GM21381 (cell line): ENCODE results near the gene CABP5.
"Not testable (repeated sequence)": the region's sequence is repeated elsewhere in the genome, so short reads cannot be mapped to it uniquely, and the experiment has no call there.

Experiments used
- ATAC-seq: cut with Tn5 transposase; IDR thresholded peaks from one replicate; pipeline ENCODE4 v1.9.1; 2021; ENCODE audit warnings: mild to moderate bottlenecking, moderate library complexity; ENCODE audit not compliant: unreplicated experiment

CABP5 gene

DNA sequence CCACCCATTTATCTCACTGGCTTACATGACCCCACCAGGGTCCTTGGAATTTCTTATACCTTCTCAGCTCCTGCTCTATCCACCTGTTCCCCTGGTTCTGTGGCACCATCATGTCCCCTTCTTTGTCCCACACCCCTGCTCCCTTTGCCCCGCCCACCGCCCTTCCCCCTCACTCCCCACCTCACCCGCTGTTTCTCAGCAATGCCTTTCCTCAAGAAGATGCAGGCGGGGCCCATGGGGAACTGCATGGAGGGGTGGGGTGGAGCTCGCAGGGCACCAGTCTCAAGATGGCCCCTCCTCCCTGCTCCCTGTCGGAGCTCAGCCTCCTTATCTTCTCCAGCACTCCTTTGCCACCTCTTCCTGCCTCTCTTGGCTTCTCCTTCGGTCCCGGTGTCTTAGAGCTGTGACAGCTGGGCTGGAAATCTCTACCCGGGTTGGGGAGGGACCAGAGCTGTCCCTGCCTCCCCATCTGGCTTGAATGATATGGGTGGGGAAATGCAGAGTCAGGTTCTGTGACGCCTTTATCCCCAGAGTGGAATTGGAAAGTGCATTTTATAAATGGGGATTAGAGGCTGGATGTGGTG is at the start of gene CABP5:
Gene CABP5 (minus strand): TSS at position 405 of the 584 bp plus-strand sequence. CDS start 157 bp downstream, at position 248.
- ATAC-seq = no peak

DNA sequence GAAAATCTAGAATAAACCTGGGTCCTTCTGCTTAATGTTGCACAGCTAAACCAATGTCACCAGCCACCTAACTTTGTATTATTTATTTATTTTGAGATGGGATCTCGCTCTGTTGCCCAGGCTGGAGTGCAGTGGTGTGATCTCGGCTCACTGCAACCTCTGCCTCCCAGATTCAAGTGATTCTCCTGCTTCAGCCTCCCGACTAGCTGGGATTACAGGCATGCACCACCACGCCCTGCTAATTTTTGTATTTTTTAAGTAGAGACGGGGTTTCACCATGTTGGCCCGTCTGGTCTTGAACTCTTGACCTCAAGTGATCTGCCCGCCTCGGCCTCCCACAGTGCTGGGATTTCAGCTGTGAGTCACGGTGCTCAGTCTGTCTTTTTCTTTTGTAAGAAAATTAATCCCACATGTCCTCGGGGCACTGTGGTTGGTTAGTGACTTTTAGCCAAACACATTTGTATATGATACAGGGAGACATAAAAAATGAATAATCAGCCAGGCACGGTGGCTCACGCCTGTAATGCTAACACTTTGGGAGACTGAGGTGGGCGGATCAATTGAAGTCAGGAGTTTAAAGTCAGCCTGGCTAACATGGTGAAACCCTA is 47.3 kb upstream of the CABP5 start:
- not testable (repeated sequence) for ATAC-seq

DNA sequence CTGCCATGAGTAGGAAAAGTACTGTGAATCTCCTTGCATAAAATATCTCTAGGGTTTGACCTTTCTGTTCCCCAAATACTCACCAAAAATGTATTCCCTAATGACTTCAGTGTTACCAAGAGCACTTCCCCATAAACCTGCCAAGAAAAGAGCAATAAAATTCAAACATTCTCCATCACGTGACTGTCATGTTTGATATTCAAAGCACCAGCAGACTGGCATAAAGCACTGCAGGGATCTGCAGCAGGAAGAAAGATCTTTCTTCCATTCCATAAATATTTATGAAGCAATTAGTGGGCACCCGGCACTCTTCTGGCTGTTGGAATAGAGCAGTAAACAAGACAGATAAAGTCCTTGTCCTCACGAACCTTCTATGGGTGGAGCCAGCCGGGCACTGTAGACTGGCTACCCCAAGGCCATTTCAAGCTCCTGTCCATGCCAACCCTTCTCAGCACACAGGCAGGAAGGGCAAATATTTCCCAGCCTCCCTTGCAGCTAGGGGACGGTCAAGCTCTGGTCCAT is 46.5 kb upstream of the CABP5 start:
- ATAC-seq = no peak

DNA sequence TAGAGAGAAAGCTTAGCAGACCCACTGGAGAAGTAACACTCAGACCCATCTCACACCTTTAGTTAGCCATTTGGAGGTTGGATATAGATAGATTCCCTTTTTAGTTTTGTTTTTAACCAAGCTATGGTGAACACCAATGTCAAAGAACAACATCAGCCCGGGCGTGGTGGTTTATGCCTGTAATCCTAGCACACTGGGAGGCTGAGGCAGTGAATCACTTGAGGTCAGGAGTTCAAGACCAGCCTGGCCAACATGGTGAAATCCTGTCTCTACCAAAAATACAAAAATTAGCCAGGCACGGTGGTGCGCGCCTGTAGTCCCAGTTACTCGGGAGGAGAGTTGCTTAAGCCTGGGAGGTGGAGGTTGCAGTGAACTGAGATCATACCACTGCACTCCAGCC is 45.1 kb upstream of the CABP5 start:
- ATAC-seq = not testable (repeated sequence)

DNA sequence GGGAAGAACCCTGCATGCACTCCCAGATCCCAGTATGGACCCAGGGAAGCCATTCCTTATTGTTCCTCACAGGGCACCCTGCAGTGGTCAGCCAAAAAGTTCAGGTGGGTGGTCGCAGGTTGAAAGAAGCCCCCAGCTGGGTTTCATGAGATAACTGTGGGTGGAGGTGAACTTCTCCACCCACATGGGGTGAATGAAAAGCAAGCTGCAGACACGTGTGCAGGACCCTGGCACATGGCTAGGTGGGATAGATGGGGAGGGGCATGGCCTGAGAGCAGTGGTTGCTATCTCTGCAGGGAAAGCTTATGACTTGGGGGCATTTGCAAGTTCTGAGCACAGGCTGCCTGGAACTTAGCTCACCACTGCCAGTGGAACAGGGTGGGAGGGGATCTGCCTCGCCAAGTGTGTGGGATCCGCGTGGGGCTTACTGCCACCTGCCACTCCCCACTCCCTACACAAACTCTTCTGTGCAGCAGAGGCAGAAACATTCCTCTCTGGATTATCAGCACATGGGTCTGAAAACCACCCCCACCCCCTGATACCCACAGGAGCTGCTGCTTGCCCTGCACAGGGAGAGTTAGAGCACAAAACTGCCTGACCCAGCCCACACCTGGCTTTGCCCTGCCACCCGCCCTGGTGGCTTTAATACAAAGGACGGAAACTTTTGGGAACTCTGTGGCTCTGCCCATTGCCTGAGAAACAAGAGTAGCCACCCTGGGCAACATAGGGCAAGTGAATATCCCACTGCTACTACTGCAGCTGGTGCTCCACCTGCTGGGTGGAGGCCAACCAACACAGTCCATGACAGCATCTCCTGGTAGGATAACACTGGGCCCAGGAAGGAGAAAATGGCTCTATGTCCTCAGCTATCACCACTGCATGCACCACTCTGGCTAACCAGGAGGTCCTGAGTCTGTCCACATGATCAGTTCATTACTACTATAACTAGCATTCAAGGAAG is 42.3 kb upstream of the CABP5 start:
- no peak for ATAC-seq

DNA sequence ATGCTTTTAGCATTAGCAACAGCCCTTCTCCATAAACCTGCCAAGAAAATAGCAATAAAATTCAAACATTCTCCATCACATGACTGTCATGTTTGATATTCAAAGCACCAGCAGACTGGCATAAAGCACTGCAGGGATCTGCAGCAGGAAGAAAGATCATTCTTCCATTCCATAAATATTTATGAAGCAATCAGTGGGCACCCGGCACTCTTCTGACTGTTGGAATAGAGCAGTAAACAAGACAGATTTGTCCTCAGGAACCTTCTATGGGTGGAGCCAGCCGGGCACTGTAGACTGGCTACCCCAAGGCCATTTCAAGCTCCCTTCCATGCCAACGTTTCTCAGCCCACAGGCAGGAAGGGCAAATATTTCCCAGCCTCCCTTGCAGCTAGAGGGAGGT is 41.2 kb upstream of the CABP5 start:
- ATAC-seq = no peak

DNA sequence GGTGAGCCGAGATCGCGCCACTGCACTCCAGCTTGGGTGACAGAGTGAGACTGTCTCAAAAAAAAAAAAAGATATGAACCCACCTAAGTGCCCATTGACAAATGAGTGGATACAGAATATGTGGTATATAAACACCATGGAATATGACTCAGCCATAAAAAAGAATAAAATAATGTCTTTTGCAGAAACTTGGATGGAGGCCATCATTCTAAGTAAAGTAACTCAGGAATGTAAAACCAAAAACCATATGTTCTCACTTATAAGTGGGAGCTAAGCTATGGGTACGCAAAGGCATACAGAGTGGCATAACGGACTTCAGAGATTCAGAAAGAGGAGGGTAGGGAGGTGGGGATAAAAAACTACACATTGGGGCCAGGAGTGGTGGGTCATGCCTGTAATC is 37.2 kb upstream of the CABP5 start:
- no peak for ATAC-seq

DNA sequence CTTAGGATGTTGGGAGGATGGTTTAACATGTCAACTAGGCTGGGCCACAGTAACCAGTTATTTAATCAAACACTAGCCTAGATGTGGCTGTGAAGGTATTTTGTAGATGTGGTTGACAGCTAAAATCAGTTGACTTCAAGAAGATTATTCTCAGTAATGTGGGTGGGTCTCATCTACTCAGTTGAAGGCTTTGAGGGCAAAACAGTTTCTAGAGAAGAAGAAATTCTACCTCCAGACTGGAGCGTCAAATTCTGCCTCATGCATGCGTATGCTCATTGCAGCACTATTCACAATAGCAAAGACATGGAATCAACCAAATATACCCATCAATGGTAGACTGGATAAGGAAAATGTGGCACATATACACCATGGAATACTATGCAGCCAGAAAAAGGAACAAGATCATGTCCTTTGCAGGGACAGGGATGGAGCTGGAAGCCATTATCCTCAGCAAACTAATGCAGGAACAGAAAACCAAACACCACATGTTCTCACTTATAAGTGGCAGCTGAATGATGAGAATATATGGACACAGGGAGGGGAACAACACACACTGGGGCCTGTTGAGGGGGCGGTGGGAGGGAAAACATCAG is 26.4 kb upstream of the CABP5 start:
- ATAC-seq = not testable (repeated sequence)

DNA sequence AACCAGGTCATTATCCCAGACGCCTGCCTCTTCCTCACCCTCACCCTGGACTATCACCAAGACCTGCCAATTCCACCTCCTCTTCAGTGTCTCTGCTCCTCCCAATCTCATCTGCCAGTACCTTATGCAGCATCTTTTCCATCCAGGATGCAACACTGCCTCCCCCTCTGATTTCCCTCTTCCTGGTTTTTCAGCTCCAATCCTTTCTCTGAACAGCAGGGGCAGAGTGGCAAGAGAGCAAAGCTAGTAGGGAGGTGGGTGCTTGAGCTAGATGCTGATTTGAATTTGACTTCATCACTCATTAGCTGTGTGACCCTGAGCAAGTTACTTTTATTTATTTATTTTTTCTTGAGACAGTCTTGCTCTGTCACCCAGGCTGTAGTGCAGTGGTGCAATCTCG is 25.6 kb upstream of the CABP5 start:
- no peak for ATAC-seq

DNA sequence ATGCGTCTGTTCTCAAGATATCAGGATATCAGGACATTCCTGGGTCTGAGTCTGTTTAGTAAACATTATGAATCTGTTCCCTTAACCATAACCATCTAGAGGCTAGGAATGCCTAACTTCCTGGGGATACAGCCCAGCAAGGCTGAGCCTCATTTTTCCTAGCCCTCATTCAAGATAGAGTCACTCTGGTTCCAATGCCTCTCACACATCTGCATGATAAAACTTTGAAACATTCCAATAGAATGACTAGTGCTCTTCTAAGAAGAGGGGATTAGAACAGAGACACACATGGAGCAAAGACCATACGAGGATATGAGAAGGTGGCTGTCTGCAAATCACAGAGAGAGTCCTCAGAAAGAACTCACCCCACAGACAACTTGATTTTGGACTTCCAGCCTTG is 20.6 kb upstream of the CABP5 start:
- ATAC-seq = no peak

DNA sequence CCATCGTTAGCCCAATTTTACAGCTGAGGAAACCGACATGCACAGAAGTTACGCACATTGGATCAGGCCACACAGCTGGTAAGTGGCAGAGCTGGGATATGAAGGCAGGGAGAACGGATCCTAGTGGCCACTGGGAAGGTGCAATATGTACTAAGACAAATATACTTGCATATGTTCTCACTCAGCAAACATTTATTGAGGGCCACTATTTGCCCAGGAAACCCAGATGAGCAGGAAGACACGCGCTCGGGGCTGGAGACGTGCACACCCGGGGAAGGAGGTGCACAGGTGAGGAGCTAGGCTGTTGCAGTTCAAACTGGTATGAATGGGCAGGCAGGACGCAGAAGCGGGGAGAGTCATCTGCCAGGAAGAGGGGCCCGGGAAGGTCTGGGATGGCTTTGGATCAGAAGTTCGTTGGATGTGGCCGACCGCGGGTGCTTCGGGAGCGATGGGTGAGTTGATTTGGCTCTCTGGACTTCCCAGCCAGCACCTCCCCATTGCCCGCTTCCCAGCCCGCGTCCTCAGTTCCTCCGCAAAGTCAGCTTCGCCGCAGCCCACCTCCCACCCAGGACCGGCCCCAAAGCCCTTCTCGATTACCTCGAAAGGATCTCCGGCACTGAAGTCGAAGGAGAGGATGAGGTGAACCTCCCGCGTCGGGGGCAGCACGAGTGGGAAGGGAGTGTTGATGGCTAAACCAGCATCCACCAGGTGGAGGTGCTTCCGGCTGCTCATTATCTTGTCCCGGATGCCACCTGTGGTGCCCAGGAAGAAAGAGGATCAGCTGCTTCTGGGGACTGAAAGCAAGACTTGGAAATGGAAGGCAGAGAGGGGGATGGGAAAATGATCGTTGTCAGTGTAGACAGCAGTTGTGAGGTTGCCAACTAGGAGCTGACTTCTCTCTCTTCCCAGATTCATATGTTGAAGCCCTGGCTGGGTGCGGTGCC is 17.8 kb upstream of the CABP5 start:
- no peak for ATAC-seq

DNA sequence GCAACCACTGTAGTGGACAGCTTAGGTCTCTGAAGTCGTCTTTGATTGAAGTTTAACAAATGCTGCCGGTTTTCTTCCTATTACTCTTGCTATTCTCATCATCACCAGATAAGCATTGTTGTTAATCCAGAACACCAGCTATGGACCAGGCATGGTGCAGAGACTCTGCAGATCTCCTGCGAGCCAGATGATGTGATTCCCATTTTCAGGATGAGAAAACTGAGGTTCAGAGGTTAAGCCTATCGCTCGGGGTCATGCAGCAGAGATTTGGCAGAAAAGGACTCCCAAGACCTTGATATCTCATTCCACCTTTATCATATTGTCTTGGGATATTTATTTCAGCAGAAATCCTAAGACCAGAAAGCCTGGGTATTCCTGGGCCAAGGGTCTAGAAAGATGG is 16.5 kb upstream of the CABP5 start:
- no peak for ATAC-seq

DNA sequence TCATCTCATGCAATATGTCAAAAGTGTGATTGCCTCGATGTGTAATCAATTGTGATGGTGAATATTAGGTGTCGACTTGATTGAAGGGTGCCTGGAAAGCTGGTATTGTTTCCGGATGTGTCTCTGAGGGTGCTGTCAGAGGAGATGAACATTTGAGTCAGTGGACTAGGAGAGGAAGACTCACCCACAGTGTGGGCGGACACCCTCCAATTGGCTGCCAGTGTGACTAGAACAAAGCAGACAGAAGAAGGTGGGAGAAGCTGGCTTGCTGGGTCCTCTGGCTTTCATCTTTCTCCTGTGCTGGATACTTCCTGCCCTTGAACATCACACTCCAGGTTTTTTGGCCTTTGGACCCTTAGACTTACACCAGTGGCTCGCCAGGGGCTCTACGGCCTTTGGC is 15.5 kb upstream of the CABP5 start:
- no peak for ATAC-seq

DNA sequence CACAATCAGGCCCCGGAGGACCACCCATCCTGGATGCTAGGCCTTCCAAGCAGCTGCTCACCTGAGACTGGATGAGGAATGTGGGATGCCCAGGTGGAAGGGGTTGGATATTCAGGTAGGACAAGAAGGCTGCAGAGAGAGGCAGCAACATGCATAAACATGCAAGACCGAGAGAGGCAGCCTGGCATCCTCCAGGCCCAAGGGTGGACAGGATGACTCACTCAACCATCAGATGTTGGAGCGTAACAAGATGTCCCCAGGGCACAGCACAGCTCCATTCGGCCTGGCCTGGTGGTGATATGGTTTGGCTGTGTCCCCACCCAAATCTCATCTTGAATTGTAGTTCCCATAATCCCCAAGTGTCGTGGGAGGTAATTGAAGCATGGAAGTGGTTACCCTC is 10.0 kb upstream of the CABP5 start:
- ATAC-seq = no peak

DNA sequence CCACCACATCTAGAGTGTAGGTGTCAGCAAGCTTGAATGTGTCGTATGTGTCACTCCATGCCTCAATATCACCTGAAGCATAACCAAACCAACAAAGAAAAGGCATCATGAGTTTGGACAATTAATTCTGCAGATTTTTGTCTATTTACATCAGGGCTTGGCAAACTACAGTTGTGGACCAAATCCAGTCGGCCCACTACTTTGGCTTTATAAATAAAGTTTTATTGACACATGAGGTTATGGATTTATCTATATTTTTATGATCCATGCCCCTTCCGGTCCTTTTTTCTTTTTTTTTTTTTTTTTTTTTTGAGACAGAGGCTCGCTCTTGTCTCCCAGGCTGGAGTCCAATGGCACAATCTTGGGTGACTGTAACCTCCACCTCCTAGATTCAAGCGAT is 9.2 kb upstream of the CABP5 start:
- ATAC-seq = no peak

DNA sequence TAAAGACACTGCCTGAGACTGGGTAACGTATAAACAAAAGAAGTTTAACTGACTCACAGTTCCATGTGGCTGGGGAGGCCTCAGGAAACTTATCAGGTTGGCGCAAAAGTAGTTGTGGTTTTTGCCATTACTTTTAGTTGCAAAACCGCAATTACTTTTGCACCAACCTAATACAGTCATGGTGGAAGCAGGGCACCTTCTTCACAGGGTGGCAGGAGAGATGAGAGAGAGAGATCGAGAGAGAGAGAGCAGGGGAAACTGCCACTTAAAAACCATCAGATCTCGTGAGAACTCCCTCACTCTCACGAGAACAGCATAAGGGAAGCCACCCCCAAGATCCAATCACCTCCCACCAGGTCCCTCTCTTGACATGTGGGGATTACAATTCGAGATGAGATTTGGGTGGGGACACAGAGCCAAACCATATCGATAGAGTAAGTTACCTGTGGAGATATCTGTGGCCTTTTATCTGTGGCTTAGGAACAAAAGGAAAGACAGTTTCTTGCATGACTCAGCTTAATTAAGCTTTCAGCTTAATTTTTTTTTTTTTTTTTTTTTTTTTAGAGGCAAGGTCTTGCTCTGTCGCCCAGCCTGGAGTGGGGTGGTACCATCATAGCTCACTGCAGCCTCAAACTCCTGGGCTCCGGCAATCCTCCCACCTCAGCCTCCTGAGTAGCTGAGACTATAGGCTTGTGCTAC is 7.6 kb upstream of the CABP5 start:
- ATAC-seq = no peak

DNA sequence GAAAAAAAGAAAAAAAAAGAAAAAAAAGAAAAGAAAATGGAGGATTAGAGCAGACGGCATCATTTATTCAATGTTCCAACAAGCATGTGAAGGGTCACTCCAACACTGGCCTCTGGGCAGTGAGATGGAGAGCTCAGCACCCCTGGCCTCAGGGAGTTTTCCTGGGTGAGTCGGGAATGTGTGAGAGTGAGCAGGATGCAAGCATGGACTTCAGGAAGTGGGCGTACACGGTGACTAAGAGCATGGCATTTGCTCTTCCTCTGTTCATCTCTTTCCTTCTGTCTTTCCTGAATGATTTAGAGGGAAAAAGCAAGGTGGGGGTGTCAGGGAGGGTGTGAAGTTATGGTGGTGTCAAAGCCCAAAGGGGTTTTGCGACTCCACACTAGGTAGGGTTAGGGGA is 682 bp upstream of the CABP5 start:
- no peak for ATAC-seq

DNA sequence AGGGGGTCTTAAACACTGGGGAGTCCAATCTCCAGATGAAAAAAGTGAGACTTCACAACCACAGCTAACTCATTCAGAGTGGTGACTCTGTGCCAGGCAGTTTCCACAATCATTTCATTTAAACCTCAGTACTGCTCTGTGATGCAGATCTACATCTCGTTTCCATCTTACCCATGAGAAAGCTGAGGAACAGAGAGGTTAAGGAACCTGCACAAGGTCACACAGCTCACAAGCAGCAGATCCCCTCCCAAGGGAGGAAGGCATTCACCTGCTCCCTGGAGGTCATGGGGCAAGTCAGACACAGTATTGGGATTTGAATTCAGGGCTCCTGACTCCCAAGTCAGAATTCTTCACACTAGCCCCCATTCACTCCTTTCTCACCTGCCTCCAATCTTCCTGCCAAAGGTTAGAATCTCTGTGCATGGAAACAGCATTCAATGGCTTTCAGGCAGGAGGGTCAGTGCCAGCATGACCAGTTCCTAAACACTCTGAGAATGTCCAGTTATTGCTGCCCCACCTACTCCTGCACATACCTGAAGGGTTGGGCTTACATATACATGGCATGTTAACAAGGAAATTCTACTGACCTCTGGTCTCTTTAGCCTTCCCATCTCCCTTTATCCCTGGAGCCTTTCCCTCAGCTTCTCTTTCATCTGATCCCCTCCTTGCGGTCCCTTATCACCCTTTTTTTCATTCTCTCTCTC is 1.9 kb downstream of the CABP5 start:
- ATAC-seq = no peak

DNA sequence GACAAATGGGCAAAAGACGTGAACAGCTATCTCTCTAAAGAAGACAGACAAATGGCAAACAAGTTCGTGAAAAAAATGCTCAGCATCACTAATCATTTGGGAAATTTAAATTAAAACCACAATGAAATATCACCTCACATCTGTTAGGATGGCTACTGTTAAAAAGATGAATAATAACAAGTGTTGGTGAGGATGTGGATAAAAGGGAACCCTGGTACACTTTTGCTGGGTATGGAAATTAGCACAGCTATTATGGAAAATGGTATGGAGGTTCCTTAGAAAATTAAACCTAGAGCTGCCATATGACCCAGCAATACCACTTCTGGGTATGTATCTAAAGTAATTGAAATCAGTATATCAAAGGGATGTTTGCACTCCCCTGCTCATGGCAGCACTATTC is 7.1 kb downstream of the CABP5 start:
- no peak for ATAC-seq
